Hepatocyte (in vitro differentiated cells): ENCODE data around the gene SKAP1. TPM values are rescaled to one million over a fixed set of nuclear protein-coding genes. Genes with fewer than 3 reads are reported as not detected.

Experiments used
- DNase-seq: peaks from one replicate; pipeline ENCODE4 v3.0.0-alpha.2; 2016; ENCODE audit warnings: low spot score
- H2AFZ ChIP-seq: fragments of 200-600 bp; sonication (generic); 2 replicates; pipeline ENCODE4 v1.6.0; 2016; ENCODE audit warnings: antibody characterized with exemption, mild to moderate bottlenecking
- H3K27ac ChIP-seq: fragments of 200-600 bp; sonication (generic); 2 replicates; pipeline ENCODE4 v1.5.1; 2016; ENCODE audit warnings: mild to moderate bottlenecking
- H3K27me3 ChIP-seq: fragments of 200-600 bp; sonication (generic); 2 replicates; pipeline ENCODE4 v1.6.1; 2016
- H3K36me3 ChIP-seq: fragments of 200-600 bp; sonication (generic); replicated peaks from 2 replicates; pipeline ENCODE4 v1.5.1; 2016; ENCODE audit warnings: low read depth; ENCODE audit not compliant: insufficient read depth
- H3K4me1 ChIP-seq: fragments of 200-600 bp; sonication (generic); 2 replicates; pipeline ENCODE4 v1.5.1; 2016; ENCODE audit warnings: mild to moderate bottlenecking, moderate library complexity; ENCODE audit not compliant: insufficient read depth
- H3K4me2 ChIP-seq: fragments of 200-600 bp; sonication (generic); 2 replicates; pipeline ENCODE4 v1.6.0; 2016
- H3K4me3 ChIP-seq: fragments of 200-600 bp; sonication (generic); 2 replicates; pipeline ENCODE4 v1.5.1; 2016; ENCODE audit warnings: mild to moderate bottlenecking
- H3K79me2 ChIP-seq: fragments of 200-600 bp; sonication (generic); 2 replicates; pipeline ENCODE4 v1.6.0; 2017; ENCODE audit warnings: mild to moderate bottlenecking
- H3K9me2 ChIP-seq: fragments of 200-600 bp; sonication (generic); replicated peaks from 2 replicates; pipeline ENCODE4 v1.6.0; 2017; ENCODE audit warnings: mild to moderate bottlenecking; ENCODE audit not compliant: insufficient read depth
- H3K9me3 ChIP-seq: fragments of 200-600 bp; sonication (generic); 2 replicates; pipeline ENCODE4 v1.5.1; 2016; ENCODE audit warnings: low read depth, mild to moderate bottlenecking
- H4K20me1 ChIP-seq: fragments of 200-600 bp; sonication (generic); 2 replicates; pipeline ENCODE4 v1.6.0; 2016; ENCODE audit warnings: mild to moderate bottlenecking; ENCODE audit not compliant: insufficient read depth, poor library complexity, severe bottlenecking
- EZH2 ChIP-seq: fragments of 200-600 bp; sonication (generic); IDR thresholded peaks from 2 replicates; pipeline ENCODE4 v1.6.1; 2016; ENCODE audit warnings: antibody characterized with exemption, mild to moderate bottlenecking, borderline replicate concordance
- EZH2phosphoT487 ChIP-seq: fragments of 200-600 bp; sonication (generic); IDR thresholded peaks from one replicate; pipeline ENCODE4 v1.6.1; 2018; ENCODE audit warnings: antibody characterized with exemption, mild to moderate bottlenecking, low read depth, moderate library complexity; ENCODE audit not compliant: unreplicated experiment, severe bottlenecking
- WGBS: methylation state at CpG from one replicate; pipeline ENCODE4 v1.1.6; 2016; ENCODE audit warnings: low lambda C conversion rate; ENCODE audit errors: missing lambda C conversion rate; 5-methylcytosine and 5-hydroxymethylcytosine counted together
- polyA plus RNA-seq: library from polyadenylated mRNA; unstranded; fragments of >200 nt; fragmentation: Nextera tagmentation; extraction: Ambion mirVana; gene quantifications from 2 replicates; pipeline ENCODE4 v1.2.1, GENCODE V29; 2016
- total RNA-seq: library from RNA; depleted of rRNA; stranded (reverse); fragments of >200 nt; gene quantifications from 2 replicates; pipeline ENCODE4 v1.2.3, GENCODE V29; 2014
- TF ChIP-seq, protein P1 (sequence below): fragments of 200-600 bp; sonication (generic); IDR thresholded peaks from 2 replicates; pipeline ENCODE4 v1.5.1; 2016; ENCODE audit warnings: antibody characterized with exemption, mild to moderate bottlenecking; ENCODE audit not compliant: poor library complexity

Gene SKAP1
- total and polyA plus RNA-seq, 2 experiments from 2014 or later = 1.4 to 3.0 TPM

DNA sequence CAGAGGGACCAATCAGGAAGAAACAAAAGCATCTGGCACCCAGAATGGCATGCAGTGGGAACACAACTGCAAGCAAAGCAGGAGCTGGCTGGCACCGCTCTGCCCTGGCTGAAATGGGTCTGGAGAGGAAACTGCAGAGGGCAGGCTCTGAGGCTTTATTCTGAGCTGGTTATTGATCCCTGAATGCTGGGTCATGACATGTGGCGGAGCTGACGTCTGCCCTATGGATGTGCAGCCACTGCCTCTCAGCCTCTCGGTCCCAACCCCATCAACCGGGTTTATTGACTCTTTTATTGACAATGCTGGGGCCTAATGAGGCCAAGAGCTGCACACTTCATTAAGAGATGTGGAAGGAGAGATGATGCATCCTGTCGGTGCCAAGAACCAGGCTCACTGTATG is 3.9 kb upstream of the SKAP1 start:
- TF ChIP-seq EZH2phosphoT487 (no peak), EZH2 (no peak)
- TF ChIP-seq, protein P1, sequence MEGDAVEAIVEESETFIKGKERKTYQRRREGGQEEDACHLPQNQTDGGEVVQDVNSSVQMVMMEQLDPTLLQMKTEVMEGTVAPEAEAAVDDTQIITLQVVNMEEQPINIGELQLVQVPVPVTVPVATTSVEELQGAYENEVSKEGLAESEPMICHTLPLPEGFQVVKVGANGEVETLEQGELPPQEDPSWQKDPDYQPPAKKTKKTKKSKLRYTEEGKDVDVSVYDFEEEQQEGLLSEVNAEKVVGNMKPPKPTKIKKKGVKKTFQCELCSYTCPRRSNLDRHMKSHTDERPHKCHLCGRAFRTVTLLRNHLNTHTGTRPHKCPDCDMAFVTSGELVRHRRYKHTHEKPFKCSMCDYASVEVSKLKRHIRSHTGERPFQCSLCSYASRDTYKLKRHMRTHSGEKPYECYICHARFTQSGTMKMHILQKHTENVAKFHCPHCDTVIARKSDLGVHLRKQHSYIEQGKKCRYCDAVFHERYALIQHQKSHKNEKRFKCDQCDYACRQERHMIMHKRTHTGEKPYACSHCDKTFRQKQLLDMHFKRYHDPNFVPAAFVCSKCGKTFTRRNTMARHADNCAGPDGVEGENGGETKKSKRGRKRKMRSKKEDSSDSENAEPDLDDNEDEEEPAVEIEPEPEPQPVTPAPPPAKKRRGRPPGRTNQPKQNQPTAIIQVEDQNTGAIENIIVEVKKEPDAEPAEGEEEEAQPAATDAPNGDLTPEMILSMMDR = no peak
- peaks cover 34% of the 10 kb centered on the region for H3K27me3 ChIP-seq
- H3K4me1 ChIP-seq = no peaks in the 10 kb centered on the region
- H3K4me3 ChIP-seq = no peak overlapping the region
- no peak overlapping the region for H3K27ac ChIP-seq
- WGBS = 66% methylated on average over 6 of the region's 6 CpGs
- H3K79me2 ChIP-seq = no peaks in the 10 kb centered on the region
- no peak overlapping the region for H2AFZ ChIP-seq
- no peaks in the 10 kb centered on the region for H4K20me1 ChIP-seq
- H3K4me2 ChIP-seq = no peak overlapping the region
- H3K9me2 ChIP-seq = no peaks in the 10 kb centered on the region
- H3K9me3 ChIP-seq = no peaks in the 10 kb centered on the region
- H3K36me3 ChIP-seq = no peaks in the 10 kb centered on the region
- DNase-seq = no peak

- Histone ChIP-seq H3K9me2 (no peaks in the 10 kb centered on the region), H3K79me2 (no peaks in the 10 kb centered on the region), H3K4me2 (no peak overlapping the region), H3K27ac (no peak overlapping the region), H3K4me3 (no peak overlapping the region), H3K36me3 (no peaks in the 10 kb centered on the region), H3K4me1 (no peaks in the 10 kb centered on the region), H2AFZ (no peak overlapping the region), H4K20me1 (no peaks in the 10 kb centered on the region), H3K9me3 (no peaks in the 10 kb centered on the region), H3K27me3 (peaks cover 42% of the 10 kb centered on the region)
- WGBS = 38% methylated on average over 11 of the region's 11 CpGs
- no peak for TF ChIP-seq EZH2
- TF ChIP-seq EZH2phosphoT487 = no peak
- TF ChIP-seq, protein P1 = no peak
- DNase-seq = no peak
Observed at GRCh38 chr17:48432820-48433775, 3.1 kb upstream of the SKAP1 start.

GRCh38 chr17:48429156-48429555 is 858 bp downstream of the SKAP1 start:
- Histone ChIP-seq H3K4me1 (no peaks in the 10 kb centered on the region), H3K4me3 (no peak overlapping the region), H3K79me2 (no peaks in the 10 kb centered on the region), H2AFZ (no peak overlapping the region), H3K4me2 (no peak overlapping the region), H3K9me3 (no peaks in the 10 kb centered on the region), H3K36me3 (no peaks in the 10 kb centered on the region), H4K20me1 (no peaks in the 10 kb centered on the region), H3K27ac (no peak overlapping the region), H3K9me2 (no peaks in the 10 kb centered on the region), H3K27me3 (peaks cover 46% of the 10 kb centered on the region)
- no peak for DNase-seq
- WGBS = 90% methylated on average over 8 of the region's 8 CpGs
- TF ChIP-seq, protein P1 = no peak
- TF ChIP-seq EZH2phosphoT487 = no peak
- no peak for TF ChIP-seq EZH2
